ENCODE data around the gene CHST10.

DNA sequence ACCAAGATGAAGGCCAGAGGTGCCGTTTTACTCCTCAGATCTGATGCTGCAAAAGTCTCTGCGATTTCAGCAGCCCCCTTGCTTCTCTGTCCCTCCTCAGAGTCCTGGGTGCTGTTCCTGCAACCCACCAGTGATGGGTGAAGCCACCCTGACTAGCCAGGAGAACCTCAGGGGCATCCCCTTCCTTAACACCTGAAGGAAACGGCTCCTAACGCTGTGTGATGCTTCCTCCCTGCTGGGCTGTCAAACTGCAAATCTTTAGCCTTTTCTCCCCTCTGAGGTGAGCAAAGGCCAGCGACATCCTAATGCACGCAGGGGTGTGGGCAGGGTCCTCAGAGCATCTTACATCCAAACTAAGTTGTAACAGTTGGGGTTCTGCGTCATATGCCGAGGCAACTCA is 24.8 kb downstream of the CHST10 start:
- TF ChIP-seq, protein P1, sequence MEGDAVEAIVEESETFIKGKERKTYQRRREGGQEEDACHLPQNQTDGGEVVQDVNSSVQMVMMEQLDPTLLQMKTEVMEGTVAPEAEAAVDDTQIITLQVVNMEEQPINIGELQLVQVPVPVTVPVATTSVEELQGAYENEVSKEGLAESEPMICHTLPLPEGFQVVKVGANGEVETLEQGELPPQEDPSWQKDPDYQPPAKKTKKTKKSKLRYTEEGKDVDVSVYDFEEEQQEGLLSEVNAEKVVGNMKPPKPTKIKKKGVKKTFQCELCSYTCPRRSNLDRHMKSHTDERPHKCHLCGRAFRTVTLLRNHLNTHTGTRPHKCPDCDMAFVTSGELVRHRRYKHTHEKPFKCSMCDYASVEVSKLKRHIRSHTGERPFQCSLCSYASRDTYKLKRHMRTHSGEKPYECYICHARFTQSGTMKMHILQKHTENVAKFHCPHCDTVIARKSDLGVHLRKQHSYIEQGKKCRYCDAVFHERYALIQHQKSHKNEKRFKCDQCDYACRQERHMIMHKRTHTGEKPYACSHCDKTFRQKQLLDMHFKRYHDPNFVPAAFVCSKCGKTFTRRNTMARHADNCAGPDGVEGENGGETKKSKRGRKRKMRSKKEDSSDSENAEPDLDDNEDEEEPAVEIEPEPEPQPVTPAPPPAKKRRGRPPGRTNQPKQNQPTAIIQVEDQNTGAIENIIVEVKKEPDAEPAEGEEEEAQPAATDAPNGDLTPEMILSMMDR (IDR thresholded peaks at IDR 0.05), result no peak
- TF ChIP-seq POLR2A (IDR thresholded peaks at IDR 0.05) (no peak), POLR2AphosphoS5 (IDR thresholded peaks at IDR 0.05) (no peak)

All from stomach (tissue), 4 donors.